HG03025 (cell line): ENCODE measurements around the gene SLC7A6OS.

Experiments used
- ATAC-seq: cut with Tn5 transposase; IDR thresholded peaks from one replicate; pipeline ENCODE4 v1.9.1; 2021; ENCODE audit warnings: mild to moderate bottlenecking, moderate library complexity; ENCODE audit not compliant: unreplicated experiment, low FRiP score

Gene SLC7A6OS

DNA sequence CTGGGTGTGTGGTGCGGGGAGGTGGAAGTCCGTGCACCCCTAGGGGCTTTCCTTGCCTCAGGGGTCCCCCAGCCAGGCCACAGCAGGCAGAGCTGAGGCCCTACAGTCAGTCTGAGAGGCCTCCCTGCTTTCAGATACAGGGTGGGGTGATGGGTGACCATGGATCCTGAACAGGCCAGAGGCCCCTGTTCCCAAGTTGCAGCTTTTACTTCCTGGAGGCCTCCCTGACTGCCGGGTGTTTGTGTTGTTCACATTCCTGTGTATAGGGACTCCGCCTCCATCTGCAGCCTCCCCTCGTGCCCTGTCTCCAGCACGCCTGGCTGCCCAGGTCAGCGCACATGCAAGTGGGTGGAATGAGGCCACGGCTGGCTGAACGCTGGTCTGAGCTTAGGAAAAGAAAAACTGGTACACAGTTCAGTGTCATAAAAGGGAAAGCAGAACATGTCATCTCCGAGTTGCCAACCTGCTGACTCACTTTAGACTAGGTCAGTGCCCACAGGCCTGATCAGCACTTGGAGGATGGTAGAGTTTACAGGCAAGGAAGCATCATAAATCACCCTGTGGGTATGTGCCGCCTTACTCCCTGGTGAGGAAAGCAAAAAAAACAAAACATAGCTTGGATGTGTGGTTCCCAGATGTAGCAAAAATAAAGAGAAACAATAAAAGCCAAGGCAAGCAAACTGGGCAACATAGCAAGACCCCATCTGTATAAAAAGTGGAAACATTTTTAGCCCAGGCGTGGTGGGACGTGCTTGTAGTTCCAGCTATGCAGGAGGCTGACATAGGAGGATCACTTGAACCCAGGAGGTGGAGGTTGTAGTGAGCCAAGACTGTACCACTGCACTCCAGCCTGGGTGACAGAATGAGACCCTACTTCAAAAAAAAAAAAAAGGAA is 52.6 kb downstream of the SLC7A6OS start:
- no peak for ATAC-seq

GRCh38 chr16:68257251-68257905 is 53.4 kb downstream of the SLC7A6OS start:
- ATAC-seq: no peak

DNA sequence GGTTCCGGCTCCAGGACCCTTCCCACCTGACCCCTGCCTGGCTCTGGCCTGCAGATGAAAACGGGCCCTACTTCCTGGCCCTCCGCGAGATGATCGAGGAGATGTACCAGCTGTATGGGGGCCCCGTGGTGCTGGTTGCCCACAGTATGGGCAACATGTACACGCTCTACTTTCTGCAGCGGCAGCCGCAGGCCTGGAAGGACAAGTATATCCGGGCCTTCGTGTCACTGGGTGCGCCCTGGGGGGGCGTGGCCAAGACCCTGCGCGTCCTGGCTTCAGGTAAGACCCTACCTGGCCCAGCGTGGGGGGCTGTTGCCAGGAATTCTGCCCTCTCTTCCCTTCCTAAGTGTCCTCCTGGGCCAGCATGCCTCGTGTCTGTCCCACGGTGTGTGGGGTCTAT is 55.0 kb downstream of the SLC7A6OS start:
- no peak for ATAC-seq

GRCh38 chr16:68253721-68254120 is 57.0 kb downstream of the SLC7A6OS start:
- no peak for ATAC-seq

DNA sequence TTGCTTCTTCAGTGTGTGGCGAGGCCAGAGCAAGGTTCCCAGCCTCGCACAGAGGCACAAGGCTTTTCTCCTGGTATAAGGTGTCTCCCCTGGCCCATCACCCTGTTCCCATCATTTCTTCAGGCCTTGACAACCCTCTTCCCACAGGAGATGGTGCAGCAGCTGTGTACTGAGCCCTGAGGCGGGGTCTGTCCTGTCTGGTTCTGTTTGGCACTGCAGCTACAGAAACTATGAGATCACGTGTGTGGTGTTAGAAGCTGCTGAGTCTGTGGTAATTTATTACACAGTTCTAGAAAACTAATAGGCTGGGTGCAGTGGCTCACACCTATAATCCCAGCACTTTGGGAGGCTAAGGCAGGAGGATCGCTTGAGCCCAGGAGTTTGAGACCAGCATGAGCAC is 58.4 kb downstream of the SLC7A6OS start:
- ATAC-seq: no peak

GRCh38 chr16:68251832-68252231 is 58.9 kb downstream of the SLC7A6OS start:
- ATAC-seq: no peak

DNA sequence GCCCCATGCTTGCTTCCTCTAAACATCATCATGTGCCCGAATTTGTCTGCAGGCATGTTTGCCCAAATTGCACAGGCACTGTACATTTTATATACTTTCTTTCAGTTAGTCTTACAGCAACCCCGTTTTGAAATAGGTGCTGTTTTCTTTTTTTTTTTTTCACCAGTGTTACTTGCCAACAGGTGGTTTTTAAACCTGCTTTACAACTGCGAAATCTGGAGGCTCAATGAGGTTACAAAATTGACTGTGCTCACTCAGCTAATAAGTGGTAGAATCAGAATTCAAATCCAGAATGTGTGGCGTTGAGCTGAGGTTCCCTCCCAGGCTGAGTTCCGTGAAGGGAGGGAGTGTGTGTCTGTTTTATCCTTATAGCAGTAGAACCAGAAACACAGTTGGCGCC is 59.8 kb downstream of the SLC7A6OS start:
- ATAC-seq: no peak

DNA sequence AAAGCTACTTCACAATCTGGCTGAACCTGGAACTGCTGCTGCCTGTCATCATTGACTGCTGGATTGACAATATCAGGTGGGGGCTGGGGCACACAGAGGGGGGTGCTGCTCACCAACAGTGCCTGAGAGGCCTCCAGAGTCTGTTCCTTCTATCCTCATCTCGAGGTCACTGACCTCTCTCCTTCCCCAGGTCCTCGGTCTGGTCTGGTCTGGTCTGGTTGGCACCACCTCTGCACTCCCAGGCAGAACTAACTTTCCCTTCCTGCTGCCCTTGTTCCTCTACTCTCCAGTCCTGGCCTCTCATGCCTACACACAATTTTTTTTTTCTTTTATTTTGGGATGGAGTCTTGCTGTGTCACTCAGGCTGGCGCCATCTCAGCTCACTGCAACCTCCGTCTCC is 61.4 kb downstream of the SLC7A6OS start:
- ATAC-seq: no peak
